ENCODE results near the gene ZNHIT1. TPM values are rescaled to one million over a fixed set of nuclear protein-coding genes. Genes with fewer than 3 reads are reported as not detected.

Gene ZNHIT1
- total and polyA plus RNA-seq, 4 donors, result 52.7 to 149 (median 92.4) TPM

- no peak for TF ChIP-seq CTCF (IDR thresholded peaks at IDR 0.05; ENCODE audit: low read depth, low read length, missing input control)
- no peak for TF ChIP-seq MAX (IDR thresholded peaks at IDR 0.05)
- no peak for TF ChIP-seq HNF4A (conservative IDR thresholded peaks at IDR 0.05)
- TF ChIP-seq SP1 (IDR thresholded peaks at IDR 0.05), result no peak
- no peak for TF ChIP-seq RXRA (IDR thresholded peaks at IDR 0.05)
- no peak for TF ChIP-seq TAF1 (conservative IDR thresholded peaks at IDR 0.05)
- TF ChIP-seq FOXA2 (IDR thresholded peaks at IDR 0.05), result no peak
- TF ChIP-seq GABPA (IDR thresholded peaks at IDR 0.05 in 1 of 2, conservative IDR thresholded peaks at IDR 0.05 in 1 of 2), result no peak
- no peak for TF ChIP-seq HNF4G (IDR thresholded peaks at IDR 0.05)
- no peak for TF ChIP-seq JUND (IDR thresholded peaks at IDR 0.05)
- TF ChIP-seq EGR1 (IDR thresholded peaks at IDR 0.05; ENCODE audit: low read depth in 2 of 2), result no peak
- TF ChIP-seq, protein P1, sequence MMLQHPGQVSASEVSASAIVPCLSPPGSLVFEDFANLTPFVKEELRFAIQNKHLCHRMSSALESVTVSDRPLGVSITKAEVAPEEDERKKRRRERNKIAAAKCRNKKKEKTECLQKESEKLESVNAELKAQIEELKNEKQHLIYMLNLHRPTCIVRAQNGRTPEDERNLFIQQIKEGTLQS (IDR thresholded peaks at IDR 0.05), result no peak
- no peak overlapping the region for H3K27ac ChIP-seq (ENCODE audit: low read depth in 1 of 2, low read length in 2 of 2)
- H3K27me3 ChIP-seq (ENCODE audit: control insufficient read depth in 4 of 4, insufficient read depth in 4 of 4, low read length in 3 of 4), result no peaks in the 10 kb centered on the region
- no peaks in the 10 kb centered on the region for H3K9me3 ChIP-seq (ENCODE audit: control insufficient read depth in 4 of 4, low read length in 3 of 4)
- no peak overlapping the region for H3K4me3 ChIP-seq (ENCODE audit: low read depth in 1 of 3, low read length in 3 of 3)
- peaks cover 0 to 7% (median 3%) of the 10 kb centered on the region in 4 donors for H3K36me3 ChIP-seq (ENCODE audit: control insufficient read depth in 4 of 4, insufficient read depth in 3 of 4, low read depth in 1 of 4, low read length in 3 of 4)
- H3K9ac ChIP-seq (ENCODE audit: low read depth in 1 of 2, low read length in 2 of 2), result no peak overlapping the region
- no peaks in the 10 kb centered on the region for H3K4me1 ChIP-seq (ENCODE audit: control insufficient read depth in 4 of 4, insufficient read depth in 4 of 4, low read length in 3 of 4)
- no peak for DNase-seq (ENCODE audit: low spot score)
- 87% methylated on average over 5 of the region's 5 CpGs for WGBS
These were observed 53.1 kb downstream of the ZNHIT1 start for GRCh38 chr7:101271021-101271420.

DNA sequence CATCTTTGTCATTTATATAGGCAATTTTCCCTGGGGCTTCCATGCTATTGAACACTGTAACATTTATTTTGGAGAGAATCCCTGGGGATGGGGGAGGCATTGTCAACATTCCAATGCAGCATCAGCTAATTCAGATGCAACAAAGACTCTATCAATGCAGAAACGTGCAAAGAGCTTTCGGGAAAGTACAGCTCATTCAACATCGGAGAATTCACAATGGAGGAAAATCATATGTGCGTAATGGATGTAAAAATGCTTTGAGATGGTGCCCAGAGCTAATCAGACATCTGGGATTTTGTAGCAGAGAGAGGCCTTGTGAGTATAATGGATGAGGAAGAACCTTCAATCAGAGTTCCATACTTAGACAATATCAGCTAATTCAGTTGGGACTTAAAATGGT lies 55.2 kb downstream of the ZNHIT1 start:
- peaks cover 1 to 15% (median 9%) of the 10 kb centered on the region in 4 donors for H3K36me3 ChIP-seq (ENCODE audit: control insufficient read depth in 4 of 4, insufficient read depth in 3 of 4, low read depth in 1 of 4, low read length in 3 of 4)
- H3K4me1 ChIP-seq (ENCODE audit: control insufficient read depth in 4 of 4, insufficient read depth in 4 of 4, low read length in 3 of 4), result no peaks in the 10 kb centered on the region
- DNase-seq (ENCODE audit: low spot score), result no peak
- WGBS, result 80% methylated on average over 4 of the region's 4 CpGs
- H3K4me3 ChIP-seq (ENCODE audit: low read depth in 1 of 3, low read length in 3 of 3), result no peak overlapping the region
- TF ChIP-seq EGR1 (IDR thresholded peaks at IDR 0.05; ENCODE audit: low read depth in 2 of 2) (no peak), GABPA (IDR thresholded peaks at IDR 0.05 in 1 of 2, conservative IDR thresholded peaks at IDR 0.05 in 1 of 2) (no peak), SP1 (IDR thresholded peaks at IDR 0.05) (no peak), CTCF (IDR thresholded peaks at IDR 0.05; ENCODE audit: low read depth, low read length, missing input control) (no peak), RXRA (IDR thresholded peaks at IDR 0.05) (no peak), MAX (IDR thresholded peaks at IDR 0.05) (no peak), RAD21 (IDR thresholded peaks at IDR 0.05) (no peak), NR2F2 (IDR thresholded peaks at IDR 0.05) (no peak), YY1 (IDR thresholded peaks at IDR 0.05) (no peak), FOXA2 (IDR thresholded peaks at IDR 0.05) (no peak), JUND (IDR thresholded peaks at IDR 0.05) (no peak), FOXA1 (IDR thresholded peaks at IDR 0.05) (no peak), HNF4G (IDR thresholded peaks at IDR 0.05) (no peak), HNF4A (conservative IDR thresholded peaks at IDR 0.05) (no peak), TAF1 (conservative IDR thresholded peaks at IDR 0.05) (no peak)
- TF ChIP-seq, protein P2, sequence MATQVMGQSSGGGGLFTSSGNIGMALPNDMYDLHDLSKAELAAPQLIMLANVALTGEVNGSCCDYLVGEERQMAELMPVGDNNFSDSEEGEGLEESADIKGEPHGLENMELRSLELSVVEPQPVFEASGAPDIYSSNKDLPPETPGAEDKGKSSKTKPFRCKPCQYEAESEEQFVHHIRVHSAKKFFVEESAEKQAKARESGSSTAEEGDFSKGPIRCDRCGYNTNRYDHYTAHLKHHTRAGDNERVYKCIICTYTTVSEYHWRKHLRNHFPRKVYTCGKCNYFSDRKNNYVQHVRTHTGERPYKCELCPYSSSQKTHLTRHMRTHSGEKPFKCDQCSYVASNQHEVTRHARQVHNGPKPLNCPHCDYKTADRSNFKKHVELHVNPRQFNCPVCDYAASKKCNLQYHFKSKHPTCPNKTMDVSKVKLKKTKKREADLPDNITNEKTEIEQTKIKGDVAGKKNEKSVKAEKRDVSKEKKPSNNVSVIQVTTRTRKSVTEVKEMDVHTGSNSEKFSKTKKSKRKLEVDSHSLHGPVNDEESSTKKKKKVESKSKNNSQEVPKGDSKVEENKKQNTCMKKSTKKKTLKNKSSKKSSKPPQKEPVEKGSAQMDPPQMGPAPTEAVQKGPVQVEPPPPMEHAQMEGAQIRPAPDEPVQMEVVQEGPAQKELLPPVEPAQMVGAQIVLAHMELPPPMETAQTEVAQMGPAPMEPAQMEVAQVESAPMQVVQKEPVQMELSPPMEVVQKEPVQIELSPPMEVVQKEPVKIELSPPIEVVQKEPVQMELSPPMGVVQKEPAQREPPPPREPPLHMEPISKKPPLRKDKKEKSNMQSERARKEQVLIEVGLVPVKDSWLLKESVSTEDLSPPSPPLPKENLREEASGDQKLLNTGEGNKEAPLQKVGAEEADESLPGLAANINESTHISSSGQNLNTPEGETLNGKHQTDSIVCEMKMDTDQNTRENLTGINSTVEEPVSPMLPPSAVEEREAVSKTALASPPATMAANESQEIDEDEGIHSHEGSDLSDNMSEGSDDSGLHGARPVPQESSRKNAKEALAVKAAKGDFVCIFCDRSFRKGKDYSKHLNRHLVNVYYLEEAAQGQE (IDR thresholded peaks at IDR 0.05), result no peak
- TF ChIP-seq, protein P3, sequence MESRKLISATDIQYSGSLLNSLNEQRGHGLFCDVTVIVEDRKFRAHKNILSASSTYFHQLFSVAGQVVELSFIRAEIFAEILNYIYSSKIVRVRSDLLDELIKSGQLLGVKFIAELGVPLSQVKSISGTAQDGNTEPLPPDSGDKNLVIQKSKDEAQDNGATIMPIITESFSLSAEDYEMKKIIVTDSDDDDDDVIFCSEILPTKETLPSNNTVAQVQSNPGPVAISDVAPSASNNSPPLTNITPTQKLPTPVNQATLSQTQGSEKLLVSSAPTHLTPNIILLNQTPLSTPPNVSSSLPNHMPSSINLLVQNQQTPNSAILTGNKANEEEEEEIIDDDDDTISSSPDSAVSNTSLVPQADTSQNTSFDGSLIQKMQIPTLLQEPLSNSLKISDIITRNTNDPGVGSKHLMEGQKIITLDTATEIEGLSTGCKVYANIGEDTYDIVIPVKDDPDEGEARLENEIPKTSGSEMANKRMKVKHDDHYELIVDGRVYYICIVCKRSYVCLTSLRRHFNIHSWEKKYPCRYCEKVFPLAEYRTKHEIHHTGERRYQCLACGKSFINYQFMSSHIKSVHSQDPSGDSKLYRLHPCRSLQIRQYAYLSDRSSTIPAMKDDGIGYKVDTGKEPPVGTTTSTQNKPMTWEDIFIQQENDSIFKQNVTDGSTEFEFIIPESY (IDR thresholded peaks at IDR 0.05), result no peak
- TF ChIP-seq, protein P1 (IDR thresholded peaks at IDR 0.05), result no peak
- H3K9ac ChIP-seq (ENCODE audit: low read depth in 1 of 2, low read length in 2 of 2), result no peak overlapping the region
- no peak overlapping the region for H3K27ac ChIP-seq (ENCODE audit: low read depth in 1 of 2, low read length in 2 of 2)
- H3K9me3 ChIP-seq (ENCODE audit: control insufficient read depth in 4 of 4, low read length in 3 of 4), result no peaks in the 10 kb centered on the region
- H3K27me3 ChIP-seq (ENCODE audit: control insufficient read depth in 4 of 4, insufficient read depth in 4 of 4, low read length in 3 of 4), result no peaks in the 10 kb centered on the region

Measured in liver (tissue), 9 donors.